Muscle of back (tissue), 11 donors: ENCODE results near the gene GRID2IP. TPM values are rescaled to one million over a fixed set of nuclear protein-coding genes. Genes with fewer than 3 reads are reported as not detected.
"Not testable (repeated sequence)": the region's sequence is repeated elsewhere in the genome, so short reads cannot be mapped to it uniquely, and the experiment has no call there.

ENCODE experiments used
- DNase-seq, 3 donors: peaks; one replicate each; pipeline versions ENCODE4 v3.0.0 to v3.0.0-alpha.2; 2013
- polyA plus RNA-seq, 10 donors: library from polyadenylated mRNA; unstranded; fragments of 120-200 nt; gene quantifications; one replicate each; pipeline ENCODE4 v1.2.1, GENCODE V29; 2013; ENCODE audit not compliant: insufficient read length in 10 of 10

Gene GRID2IP
- polyA plus RNA-seq, 10 donors, result 0.07 to 0.25 (median 0.15) TPM

DNA sequence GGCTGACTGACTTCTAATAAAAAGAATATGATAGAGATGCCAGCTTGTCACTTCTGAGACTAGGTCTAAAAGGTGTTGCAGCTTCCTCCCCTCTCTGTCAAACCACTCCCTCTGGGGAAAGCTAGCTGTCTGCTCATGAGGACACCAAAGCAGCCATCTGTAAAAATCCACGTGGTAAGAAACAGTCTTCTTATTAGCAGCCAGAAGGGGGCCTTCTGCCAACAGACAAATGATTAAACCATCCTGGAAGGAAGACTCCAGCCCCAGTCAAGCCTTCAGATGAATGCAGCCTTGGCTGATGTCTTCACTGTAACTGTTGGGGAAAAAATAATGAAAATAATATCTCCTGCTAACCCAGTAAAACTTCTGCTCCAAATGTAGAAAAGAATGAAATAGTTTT lies 61.6 kb downstream of the GRID2IP start:
- no peak for DNase-seq

DNA sequence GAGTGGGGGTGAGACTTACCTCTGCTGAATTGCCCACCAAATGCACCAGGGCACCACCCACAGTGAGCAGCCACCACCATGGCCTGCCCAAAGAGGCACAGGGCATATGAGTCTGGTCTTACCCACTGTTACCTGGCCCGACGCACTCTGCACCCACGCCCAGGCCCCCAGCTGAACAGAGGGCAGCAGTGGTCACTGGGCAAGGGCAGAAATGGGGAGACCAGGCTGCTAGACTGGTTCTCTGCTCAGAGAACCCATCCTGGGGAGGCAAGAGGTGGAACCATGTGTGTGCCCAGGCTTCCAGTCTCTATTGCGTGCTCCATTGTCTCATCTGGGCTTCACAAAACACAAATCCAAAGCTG lies 64.1 kb downstream of the GRID2IP start:
- no peak for DNase-seq

DNA sequence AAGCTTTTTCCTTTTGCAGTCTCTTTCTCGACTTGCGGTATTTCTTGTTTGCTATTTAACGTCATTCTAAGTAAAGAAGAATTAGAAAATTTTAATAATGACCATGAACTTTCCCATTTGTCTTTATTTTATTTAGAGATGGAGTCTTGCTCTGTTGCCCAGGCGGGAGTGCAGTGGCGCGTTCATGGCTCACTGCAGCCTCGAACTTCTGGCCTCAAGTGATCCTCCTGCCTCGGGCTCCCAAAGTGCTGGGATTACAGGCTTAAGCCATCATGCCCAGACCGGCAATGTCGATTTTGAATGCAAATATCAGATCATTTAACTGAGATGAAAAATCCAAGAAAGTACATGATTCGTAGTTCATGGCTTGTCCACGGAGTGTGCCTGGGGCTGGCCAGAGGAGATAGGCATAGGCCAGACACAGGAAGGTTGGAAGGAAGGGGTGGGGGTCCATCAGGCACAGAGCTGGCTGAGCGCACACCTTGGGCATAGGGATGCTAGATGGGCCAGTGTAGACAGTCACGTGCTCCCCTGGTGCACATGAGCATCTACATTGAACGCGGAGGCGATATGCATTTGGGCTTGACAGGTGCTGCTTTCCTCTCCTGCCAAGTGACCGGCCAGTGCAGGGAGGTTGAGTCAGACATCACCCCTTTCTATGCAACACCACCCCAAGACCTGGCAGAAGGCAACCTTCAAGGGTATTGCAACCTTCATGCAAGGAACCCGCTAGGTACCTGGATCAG lies 64.7 kb downstream of the GRID2IP start:
- DNase-seq, result no peak

DNA sequence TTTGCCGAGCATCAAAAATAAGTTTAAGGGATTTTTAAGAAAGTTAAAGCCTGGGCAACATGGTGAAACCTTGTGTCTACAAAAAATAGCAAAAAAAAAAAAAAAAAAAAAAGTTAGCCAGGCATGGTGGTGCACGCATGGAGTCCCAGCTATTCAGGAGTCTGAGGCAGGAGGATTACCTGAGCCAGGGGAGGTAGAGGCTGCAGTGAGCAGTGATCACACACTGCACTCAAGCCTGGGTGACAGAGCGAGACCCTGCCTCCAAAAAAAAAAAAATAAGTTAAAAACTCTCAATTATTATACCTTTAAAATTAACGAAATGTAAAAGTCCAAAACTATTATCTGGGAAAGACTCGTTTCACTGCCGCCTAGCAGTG lies 68.5 kb downstream of the GRID2IP start:
- DNase-seq, result no peak

DNA sequence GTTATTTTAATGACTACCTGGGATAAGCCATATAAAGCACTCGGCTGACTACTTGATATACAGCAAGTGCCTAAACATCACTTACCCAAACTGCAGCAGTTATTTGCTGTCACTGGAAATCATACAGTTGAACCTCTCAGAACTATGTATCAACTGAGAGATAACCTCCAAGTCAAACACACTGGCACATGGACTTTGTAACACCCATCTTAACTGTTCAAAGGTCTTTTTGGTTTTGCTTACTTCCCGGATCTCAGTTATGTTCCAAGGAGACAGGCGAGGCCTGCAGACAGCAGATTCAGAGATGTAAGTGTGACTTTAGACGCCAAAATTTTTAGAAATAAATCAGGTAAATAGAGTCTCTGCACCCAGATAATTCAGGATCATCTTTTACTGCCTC lies 69.0 kb downstream of the GRID2IP start:
- no peak for DNase-seq

DNA sequence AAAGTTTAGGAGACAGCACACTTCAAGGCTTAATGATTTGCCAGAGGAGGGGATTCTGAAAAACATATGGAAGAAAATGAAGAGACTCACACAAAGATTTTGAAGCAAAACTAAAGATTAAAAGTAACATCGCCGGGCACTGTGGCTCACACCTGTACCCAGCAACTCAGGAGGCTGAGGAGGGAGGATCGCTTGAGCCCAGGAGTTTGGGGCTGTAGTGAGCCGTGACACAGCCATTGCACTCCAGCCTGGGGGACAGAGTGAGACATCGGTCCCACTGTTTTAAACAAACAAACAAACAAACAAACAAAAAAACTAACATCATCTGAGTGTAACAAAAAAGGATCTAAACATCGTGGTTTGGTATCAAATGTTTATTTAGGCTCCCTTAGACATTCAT lies 69.8 kb downstream of the GRID2IP start:
- no peak for DNase-seq

DNA sequence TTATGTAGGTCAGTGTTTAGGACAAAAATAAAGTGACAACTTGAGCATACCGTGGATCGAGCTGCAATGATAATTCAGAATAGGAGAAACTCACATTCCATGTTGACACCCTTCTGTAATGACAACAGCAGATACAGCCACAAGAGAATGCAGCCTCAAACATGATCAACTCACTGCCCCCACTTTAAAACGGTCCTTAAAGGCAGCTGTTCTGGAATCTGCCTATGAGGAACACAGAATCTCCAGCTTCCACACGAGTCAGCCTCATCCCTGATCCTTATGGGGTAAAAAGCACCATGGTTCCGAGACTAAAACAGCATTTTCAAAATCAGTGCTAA lies 71.0 kb downstream of the GRID2IP start:
- no peak for DNase-seq

DNA sequence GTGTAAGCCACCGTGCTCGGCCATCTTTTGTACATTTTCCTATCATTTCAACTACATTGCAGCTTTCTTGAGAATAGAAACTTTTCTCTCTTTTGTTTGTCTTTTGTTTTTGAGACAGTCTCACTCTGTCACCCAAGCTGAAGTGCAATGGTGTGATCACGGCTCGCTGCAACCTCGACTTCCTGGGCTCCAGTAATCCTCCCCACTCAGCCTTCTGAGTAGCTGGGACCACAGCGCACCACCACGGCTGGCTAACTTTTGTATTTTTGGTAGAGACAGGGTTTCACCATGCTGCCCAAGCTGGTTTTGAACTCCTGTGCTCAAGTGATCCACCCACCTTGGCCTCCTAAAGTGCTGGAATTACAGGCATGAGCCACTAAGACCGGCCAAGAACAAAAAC lies 72.2 kb downstream of the GRID2IP start:
- no peak for DNase-seq

DNA sequence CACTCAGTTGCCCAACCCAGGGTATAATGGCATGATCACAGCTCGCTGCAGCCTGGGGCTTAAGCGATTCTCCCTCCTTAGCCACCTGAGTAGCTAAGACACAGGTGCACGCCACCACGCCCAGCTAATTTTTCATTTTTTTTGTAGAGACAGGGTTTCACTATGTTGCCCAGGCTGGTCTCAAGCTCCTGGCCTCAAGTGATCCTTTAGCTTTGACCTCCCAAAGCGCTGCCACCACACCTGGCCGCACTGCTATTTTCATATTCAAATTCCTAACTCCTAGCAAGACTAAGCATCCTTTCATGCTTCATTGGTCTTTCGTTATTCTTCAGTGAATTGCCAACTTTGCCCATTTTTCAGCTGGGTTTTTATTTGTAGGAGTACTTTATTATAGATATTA lies 73.1 kb downstream of the GRID2IP start:
- no peak for DNase-seq

DNA sequence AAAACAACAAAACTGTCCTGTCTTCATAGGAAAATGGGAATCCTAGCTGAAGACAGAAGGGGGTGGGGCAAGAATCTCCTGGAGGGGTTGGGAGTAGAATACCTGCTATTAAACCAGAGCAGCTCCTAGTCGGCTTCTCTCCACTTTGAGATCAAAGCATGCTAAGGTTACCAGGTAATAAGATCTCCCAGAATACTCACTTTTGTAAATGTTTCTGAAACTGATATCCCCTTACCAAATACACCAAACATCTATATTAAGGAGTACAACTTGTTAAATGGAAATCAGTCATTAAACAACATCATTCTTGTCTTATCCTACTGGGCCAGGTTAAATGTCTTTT lies 74.0 kb downstream of the GRID2IP start:
- no peak for DNase-seq

DNA sequence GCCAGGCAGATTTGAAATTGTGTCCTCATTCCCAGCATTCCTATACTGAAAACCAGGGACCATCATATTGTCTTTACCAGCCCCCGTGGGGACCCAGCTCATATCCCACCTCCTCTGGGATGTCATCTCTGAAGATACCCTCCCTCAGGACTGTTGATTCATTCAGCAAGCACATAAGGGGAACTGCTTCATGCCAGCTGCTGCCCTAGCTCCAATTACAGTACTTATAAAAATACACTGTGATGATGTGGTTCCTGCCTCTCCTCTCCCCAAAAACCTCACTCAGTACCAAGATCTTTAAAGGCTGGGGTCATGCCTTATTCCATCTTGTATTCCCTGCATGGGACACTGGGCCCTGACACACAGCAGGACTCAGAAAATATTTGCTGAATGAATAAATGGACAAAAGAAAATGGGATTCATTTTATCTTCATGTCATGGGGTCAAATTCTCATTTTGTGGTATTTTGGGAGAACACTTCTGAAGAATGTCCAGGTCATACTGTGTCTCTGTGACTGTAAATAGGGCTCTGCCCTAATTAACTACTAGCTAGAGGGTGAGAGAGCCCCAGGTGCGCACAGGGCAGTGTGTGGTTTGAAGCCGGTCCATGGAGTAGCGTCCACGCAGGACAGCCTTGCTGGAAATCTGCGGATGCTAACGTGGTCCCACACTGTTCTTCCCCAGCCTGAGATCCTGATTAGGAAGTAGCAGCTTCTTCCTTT lies 74.5 kb downstream of the GRID2IP start:
- no peak for DNase-seq

DNA sequence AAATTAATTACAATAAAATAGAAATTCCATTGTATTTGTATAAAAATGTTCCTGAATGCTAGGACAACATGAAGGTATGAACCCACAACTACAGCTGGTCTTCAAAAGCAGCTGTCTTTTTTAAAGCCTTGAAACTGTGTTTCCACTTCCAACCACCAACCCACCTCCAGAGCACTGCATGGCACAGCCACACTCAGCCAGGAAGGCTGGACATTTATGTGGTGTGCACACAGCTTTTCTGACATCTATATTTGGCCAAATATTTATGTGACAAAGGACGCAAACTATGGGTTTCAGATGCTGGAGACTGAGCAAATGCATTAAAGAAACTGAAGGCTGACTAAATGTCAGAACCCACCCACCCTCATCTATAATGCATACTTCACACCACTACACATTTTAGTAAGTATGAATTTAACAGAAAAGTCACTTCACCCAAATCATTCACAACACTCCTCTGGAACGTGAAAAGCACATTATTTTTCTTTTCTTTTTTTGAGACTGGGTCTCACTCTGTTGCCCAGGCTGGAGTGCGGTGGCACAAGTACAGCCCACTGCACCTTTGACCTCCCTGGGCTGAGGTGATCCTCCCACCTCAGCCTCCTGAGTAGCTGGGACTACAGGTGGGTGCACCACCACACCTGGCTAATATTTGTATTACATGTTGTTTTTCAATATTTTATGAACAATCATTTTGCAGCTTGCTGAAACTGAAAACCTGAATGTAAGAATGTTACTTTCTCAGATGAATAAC lies 75.7 kb downstream of the GRID2IP start:
- no peak for DNase-seq

DNA sequence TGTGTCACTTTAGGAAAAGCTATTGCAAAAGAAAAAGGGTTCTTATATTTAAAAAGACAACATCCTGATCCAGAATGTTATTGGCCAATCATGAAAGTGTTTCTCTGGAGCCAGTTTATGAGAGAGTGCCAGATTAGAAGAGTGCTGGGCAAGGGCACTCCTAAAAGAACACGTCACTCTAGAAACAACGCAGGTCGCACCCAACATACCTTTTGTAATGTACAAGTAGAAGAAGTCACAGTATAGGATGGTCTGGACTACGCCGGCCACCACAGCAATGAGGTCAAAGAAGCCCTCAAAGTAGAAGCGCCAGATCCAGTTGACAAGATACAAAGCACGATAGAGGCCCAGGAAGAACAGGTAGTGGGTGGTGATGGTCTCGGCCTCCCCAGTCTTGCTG lies 85.4 kb downstream of the GRID2IP start:
- DNase-seq, result no peak

DNA sequence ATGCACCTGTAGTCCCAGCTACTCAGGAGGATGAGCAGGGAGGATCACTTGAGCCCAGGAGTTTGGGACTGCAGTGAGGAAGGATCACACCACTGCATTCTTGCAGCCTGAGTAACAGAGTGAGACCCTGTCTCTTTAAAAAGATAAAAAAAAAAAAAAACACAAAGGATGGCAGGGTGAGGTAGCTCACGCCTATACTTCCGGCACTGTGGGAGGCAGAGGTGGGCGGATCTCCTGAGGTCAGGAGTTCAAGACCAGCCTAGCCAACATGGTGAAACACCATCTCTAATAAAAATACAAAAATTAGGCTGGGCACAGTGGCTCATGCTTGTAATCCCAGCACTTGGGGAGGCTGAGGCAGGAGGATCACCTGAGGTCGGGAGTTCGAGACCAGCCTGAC lies 87.7 kb downstream of the GRID2IP start:
- not testable (repeated sequence) for DNase-seq

DNA sequence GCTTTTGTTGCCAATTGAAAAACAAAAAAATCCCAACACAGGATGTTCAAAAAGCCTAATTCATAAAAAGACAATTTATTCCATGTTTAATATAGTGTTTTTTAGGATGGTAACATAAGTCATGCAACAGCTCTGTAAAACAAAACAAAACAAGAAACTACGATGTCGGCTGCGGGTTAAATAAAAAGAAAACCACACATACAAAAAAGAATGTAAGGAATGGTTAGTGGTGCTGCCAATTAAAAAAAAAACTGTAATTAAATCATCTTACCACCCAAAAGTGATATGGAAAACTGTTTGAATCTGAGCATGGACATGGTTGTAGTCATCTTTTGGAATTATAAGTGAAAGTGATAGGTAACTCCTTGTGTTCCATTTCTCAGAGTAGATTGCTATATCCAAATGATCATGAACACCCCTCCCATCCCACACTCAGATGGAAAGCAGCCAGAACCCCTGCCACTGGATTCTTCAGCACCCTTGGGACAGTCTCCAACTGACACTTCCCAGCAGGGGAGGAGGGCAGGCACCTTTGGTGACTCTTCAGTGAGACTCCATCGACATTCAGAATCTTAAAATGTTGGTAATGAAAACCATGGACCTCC lies 89.2 kb downstream of the GRID2IP start:
- DNase-seq, result no peak

DNA sequence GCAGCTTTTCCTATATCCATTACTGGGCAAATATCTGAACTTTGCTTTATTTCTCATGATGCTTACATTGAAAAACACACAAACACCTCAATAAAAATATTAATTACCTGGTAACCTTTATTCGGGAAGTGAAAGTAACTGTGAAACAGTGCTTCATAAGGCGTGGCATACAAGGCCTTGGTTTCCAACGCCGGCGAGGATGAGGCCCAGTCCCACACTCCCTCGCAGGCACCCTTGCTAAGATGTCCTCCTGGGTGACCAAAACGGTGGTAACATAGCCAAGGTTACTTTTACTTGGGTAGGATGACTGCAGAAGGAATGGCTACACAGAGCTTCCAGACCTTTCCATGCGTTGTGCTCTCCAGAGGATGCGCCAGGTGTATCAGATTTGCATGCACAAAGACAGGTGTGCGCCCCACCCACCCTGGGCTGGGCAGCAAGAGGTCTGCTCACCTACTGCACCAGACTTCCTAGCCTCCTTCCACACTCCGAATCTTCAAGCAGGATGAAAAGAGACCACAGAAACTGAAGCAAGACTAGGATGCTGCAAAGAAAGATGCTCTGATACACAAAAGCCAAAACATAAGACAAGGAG lies 90.2 kb downstream of the GRID2IP start:
- DNase-seq, result no peak

DNA sequence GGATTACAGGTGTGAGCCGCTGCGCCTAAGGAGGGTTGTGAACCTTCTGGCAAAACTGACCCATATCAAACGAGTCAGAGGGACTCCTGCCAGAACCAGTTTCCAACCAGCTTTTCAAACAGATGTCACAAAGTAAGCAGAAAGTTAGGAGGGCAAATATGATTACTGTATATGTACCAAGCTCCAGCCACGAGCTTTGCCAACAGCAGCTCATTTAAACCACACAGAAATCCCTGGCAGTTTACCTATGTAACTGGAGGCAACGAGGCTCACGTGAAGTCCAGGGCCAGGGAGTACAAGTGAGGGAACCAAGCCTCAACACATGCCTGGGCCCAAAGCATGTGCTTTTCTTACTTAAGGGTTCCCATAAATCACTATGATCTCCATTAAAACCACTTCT lies 91.0 kb downstream of the GRID2IP start:
- no peak for DNase-seq

DNA sequence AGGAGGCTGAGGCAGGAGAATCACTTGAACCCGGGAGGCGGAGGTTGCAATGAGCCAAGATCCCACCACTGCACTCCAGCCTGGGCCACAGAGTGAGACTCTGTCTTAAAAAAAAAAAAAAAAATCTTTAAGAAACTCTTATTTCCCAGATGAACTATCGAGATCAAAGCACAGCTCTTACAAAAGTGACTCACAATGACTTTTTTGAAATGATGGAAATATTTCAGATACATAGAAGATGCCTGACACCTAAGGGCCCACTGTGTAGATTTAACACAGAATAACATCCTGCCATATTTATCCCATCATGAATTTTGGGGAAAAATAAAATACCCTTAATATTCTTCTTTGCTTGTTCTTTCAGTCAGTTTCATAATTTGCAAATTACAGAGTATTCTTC lies 92.6 kb downstream of the GRID2IP start:
- DNase-seq, result not testable (repeated sequence)

DNA sequence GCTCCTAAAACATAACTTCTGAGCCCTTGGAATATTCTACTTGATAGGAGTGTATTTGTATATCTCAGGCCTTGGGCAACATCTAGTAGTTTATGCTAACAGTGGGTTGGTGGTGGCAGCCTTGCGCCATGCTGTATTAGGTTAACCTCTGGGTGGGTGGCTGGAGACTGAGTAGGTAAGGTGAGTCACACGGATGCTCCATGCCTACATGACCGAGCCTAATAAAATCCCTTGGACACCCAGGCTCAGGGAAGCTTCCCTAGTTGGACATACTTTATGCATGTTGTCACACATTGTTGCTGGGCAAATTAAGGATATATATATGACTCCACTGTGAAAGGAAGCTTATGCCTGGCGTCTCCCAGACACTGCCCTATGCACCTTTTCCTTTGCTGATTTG lies 97.5 kb downstream of the GRID2IP start:
- DNase-seq, result peak in 1 of 3 donors; percentile 52

DNA sequence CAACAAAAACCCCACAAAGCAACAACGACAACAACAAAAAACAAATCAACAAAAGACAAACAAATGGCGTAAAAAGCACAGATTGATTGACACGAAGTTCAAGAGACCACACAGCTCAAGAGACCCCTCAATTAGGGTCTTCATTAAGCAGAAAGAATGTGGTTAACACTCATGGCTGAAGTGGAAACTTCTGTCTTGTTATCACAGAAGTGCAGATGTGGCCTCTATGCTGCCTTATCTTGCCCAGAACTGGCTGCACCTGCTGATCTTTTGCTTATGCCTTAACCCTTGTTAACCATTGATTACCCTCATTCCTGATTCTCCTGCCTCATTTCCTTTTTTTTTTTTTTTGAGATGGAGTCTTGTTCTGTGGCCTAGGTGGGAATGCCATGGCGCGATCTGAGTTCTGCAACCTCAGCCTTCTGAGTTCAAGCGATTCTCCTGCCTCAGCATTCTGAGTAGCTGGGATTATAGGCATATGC lies 100.0 kb downstream of the GRID2IP start:
- DNase-seq, result no peak

DNA sequence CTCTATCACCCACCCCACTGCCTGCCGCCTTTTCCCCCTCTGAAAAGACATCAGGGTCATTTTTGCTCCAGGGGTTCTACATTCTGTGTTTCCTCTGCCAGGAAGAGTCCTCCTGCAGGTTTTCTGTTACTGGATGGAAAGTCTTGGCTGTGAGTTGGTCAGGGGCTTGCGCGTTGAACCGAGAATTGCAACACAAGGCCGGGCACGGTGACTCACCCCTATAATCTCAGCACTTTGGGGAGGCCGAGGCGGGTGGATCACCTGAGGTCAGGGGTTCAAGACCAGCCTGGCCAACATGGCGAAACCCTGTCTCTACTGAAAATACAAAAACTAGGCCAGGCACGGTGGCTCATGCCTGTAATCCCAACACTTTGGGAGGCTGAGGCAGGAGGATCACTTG lies 100.7 kb downstream of the GRID2IP start:
- not testable (repeated sequence) for DNase-seq

DNA sequence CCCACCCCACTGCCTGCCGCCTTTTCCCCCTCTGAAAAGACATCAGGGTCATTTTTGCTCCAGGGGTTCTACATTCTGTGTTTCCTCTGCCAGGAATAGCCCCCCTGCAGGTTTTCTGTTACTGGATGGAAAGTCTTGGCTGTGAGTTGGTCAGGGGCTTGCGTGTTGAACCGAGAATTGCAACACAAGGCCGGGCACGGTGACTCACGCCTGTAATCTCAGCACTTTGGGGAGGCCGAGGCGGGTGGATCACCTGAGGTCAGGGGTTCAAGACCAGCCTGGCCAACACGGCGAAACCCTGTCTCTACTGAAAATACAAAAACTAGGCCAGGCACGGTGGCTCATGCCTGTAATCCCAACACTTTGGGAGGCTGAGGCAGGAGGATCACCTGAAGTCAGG lies 101.4 kb downstream of the GRID2IP start:
- not testable (repeated sequence) for DNase-seq
